Upper lobe of left lung (tissue), 6 donors: Measurements from ENCODE around the gene ARFGAP1. TPM values are rescaled to one million over a fixed set of nuclear protein-coding genes. Genes with fewer than 3 reads are reported as not detected.

Experiments used
- ATAC-seq, 2 donors: fragments of 200-7000 bp; cut with Tn5 transposase; one replicate each; pipeline ENCODE4 v1.9.1; 2022; ENCODE audit warnings: mild to moderate bottlenecking in 2 of 2, moderate library complexity in 2 of 2; ENCODE audit not compliant: low FRiP score in 2 of 2
- DNase-seq, 2 donors: peaks; one replicate each; pipeline ENCODE4 v3.0.0-alpha.2; 2019 to 2020
- H3K27ac ChIP-seq, 4 donors: fragments of 200-600 bp; sonication (generic); one replicate each; pipeline ENCODE4 v1.5.1; 2016 to 2019
- H3K27me3 ChIP-seq, 4 donors: fragments of 200-600 bp; sonication (generic); one replicate each; pipeline ENCODE4 v1.5.1; 2017 to 2019
- H3K36me3 ChIP-seq, 4 donors: fragments of 200-600 bp; sonication (generic); one replicate each; pipeline ENCODE4 v1.5.1; 2016 to 2019
- H3K4me1 ChIP-seq, 4 donors: fragments of 200-600 bp; sonication (generic); one replicate each; pipeline ENCODE4 v1.5.1; 2018 to 2019
- H3K4me3 ChIP-seq, 4 donors: fragments of 200-600 bp; sonication (generic); one replicate each; pipeline ENCODE4 v1.5.1; 2017 to 2019; ENCODE audit warnings: mild to moderate bottlenecking in 2 of 4, moderate library complexity in 1 of 4
- H3K9me3 ChIP-seq, 4 donors: fragments of 200-600 bp; sonication (generic); one replicate each; pipeline ENCODE4 v1.5.1; 2018 to 2019
- EP300 ChIP-seq, 4 donors: sonication (generic); formaldehyde crosslinking; IDR thresholded peaks; one replicate each; pipeline ENCODE4 v1.5.1; 2017; ENCODE audit warnings: antibody characterized with exemption in 4 of 4, control low read depth in 2 of 4
- POLR2A ChIP-seq, 4 donors: fragments of 450-650 bp; IDR thresholded peaks; one replicate each; pipeline ENCODE4 v1.5.1; 2016 to 2017; ENCODE audit warnings: antibody characterized with exemption in 4 of 4, mild to moderate bottlenecking in 2 of 4
- POLR2AphosphoS5 ChIP-seq, 2 donors: sonication (generic); formaldehyde crosslinking; IDR thresholded peaks; one replicate each; pipeline ENCODE4 v1.5.1; 2017; ENCODE audit warnings: antibody characterized with exemption in 2 of 2
- WGBS, 2 donors: methylation state at CpG; one replicate each; pipeline ENCODE4 v1.1.5; 2017 to 2018; 5-methylcytosine and 5-hydroxymethylcytosine counted together
- total RNA-seq, 6 donors: library from RNA; depleted of rRNA in 4 of 6; stranded (reverse); fragments of >200 nt in 4 of 6; gene quantifications; one replicate each; pipeline versions ENCODE4 v1.1.0 to v1.2.1, GENCODE V29; 2016 to 2021
- TF ChIP-seq, protein P1 (sequence below), 6 experiments: fragments of 450-650 bp in 4 of 6; fragments of 200-600 bp in 2 of 6; sonication (generic) in 2 of 6; IDR thresholded peaks; one replicate each; pipeline ENCODE4 v1.5.1; 2016 to 2019; ENCODE audit warnings: antibody characterized with exemption in 6 of 6
- donor health status: DM: no; HTN: no; CAD: no; lungs with moderate emphysema.
- donor health status: DM: no; HTN: yes; CAD: no; lungs with severe emphysema.

ARFGAP1 gene
- total RNA-seq, 6 donors from 2014 or later = 39.8 to 169 (median 84.7) TPM

- whole genome bisulfite sequencing, 2 donors = 2 to 15% methylated on average over 8 to 15 of the region's 17 CpGs
- H3K4me1 ChIP-seq = no peaks in the 10 kb centered on the region
- no peaks in the 10 kb centered on the region for H3K9me3 ChIP-seq
- no peaks in the 10 kb centered on the region for H3K36me3 ChIP-seq
- peaks cover 0 to 10% (median 0%) of the 10 kb centered on the region in 4 donors for H3K27me3 ChIP-seq
- TF ChIP-seq, protein P1, sequence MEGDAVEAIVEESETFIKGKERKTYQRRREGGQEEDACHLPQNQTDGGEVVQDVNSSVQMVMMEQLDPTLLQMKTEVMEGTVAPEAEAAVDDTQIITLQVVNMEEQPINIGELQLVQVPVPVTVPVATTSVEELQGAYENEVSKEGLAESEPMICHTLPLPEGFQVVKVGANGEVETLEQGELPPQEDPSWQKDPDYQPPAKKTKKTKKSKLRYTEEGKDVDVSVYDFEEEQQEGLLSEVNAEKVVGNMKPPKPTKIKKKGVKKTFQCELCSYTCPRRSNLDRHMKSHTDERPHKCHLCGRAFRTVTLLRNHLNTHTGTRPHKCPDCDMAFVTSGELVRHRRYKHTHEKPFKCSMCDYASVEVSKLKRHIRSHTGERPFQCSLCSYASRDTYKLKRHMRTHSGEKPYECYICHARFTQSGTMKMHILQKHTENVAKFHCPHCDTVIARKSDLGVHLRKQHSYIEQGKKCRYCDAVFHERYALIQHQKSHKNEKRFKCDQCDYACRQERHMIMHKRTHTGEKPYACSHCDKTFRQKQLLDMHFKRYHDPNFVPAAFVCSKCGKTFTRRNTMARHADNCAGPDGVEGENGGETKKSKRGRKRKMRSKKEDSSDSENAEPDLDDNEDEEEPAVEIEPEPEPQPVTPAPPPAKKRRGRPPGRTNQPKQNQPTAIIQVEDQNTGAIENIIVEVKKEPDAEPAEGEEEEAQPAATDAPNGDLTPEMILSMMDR (IDR thresholded peaks at IDR 0.05) = peak in 5 of 6 experiments; percentile 26 to 48 (median 33)
- no peak for TF ChIP-seq EP300 (IDR thresholded peaks at IDR 0.05)
- ATAC-seq (peak in 1 of 2 donors; percentile 66), DNase-seq (peak in 1 of 2 donors; percentile 30)
- H3K27ac ChIP-seq = no peak overlapping the region
- H3K4me3 ChIP-seq = no peak overlapping the region
Measured at GRCh38 chr20:63230800-63231268, 41.8 kb upstream of the ARFGAP1 start.

- ATAC-seq = no peak
- peaks cover 0 to 10% (median 0%) of the 10 kb centered on the region in 4 donors for H3K27me3 ChIP-seq
- no peaks in the 10 kb centered on the region for H3K9me3 ChIP-seq
- DNase-seq = peak in 1 of 2 donors; percentile 34
- no peaks in the 10 kb centered on the region for H3K4me1 ChIP-seq
- 44 to 48% methylated on average over 9 to 18 of the region's 18 CpGs for WGBS, 2 donors
- H3K36me3 ChIP-seq = no peaks in the 10 kb centered on the region
- H3K4me3 ChIP-seq = no peak overlapping the region
- H3K27ac ChIP-seq = no peak overlapping the region
- TF ChIP-seq POLR2AphosphoS5 (IDR thresholded peaks at IDR 0.05) (no peak), EP300 (IDR thresholded peaks at IDR 0.05) (no peak), POLR2A (IDR thresholded peaks at IDR 0.05) (no peak)
- TF ChIP-seq, protein P1 (IDR thresholded peaks at IDR 0.05) = no peak
Measured at GRCh38 chr20:63232235-63233060, 40.2 kb upstream of the ARFGAP1 start.

GRCh38 chr20:63233061-63233344 is 39.6 kb upstream of the ARFGAP1 start:
- no peaks in the 10 kb centered on the region for H3K4me1 ChIP-seq
- H3K4me3 ChIP-seq = no peak overlapping the region
- ATAC-seq (no peak), DNase-seq (no peak)
- TF ChIP-seq POLR2AphosphoS5 (IDR thresholded peaks at IDR 0.05) = no peak
- TF ChIP-seq, protein P1 (IDR thresholded peaks at IDR 0.05) = no peak
- TF ChIP-seq EP300 (IDR thresholded peaks at IDR 0.05) = no peak
- TF ChIP-seq POLR2A (IDR thresholded peaks at IDR 0.05) = no peak
- no peaks in the 10 kb centered on the region for H3K36me3 ChIP-seq
- no peaks in the 10 kb centered on the region for H3K9me3 ChIP-seq
- no peak overlapping the region for H3K27ac ChIP-seq
- peaks cover 0 to 10% (median 0%) of the 10 kb centered on the region in 4 donors for H3K27me3 ChIP-seq
- WGBS, 2 donors = 60 to 81% methylated on average over 3 of the region's 3 CpGs

DNA sequence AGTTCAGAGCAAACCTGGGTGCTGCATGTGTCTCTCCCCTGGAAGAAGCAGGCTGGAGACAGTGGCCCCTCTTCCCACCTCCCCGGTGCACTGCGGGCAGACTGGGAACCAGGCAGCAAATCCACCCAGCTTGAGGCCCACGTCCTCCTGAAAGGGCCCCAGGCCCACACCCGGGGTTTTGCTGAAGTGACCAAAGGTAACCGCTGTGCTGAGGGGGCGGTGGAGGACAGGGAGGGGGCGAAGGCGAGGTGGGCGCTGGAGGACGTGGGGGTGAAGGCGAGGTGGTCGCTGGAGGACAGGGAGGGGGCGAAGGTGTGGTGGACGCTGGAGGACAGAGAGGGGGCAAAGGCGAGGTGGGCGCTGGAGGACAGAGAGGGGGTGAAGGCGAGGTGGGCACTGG is 38.7 kb upstream of the ARFGAP1 start:
- WGBS, 2 donors = 80 to 85% methylated on average over 9 to 16 of the region's 17 CpGs
- Histone ChIP-seq H3K9me3 (no peaks in the 10 kb centered on the region), H3K36me3 (no peaks in the 10 kb centered on the region), H3K27ac (no peak overlapping the region), H3K27me3 (peaks cover 0 to 7% (median 0%) of the 10 kb centered on the region in 4 donors), H3K4me3 (no peak overlapping the region), H3K4me1 (no peaks in the 10 kb centered on the region)
- peak in 1 of 2 donors; percentile 58 for DNase-seq
- TF ChIP-seq POLR2A (IDR thresholded peaks at IDR 0.05) (no peak), EP300 (IDR thresholded peaks at IDR 0.05) (no peak)
- TF ChIP-seq, protein P1 (IDR thresholded peaks at IDR 0.05) = no peak
- no peak for ATAC-seq
